OCI-LY1 (cell line): Measurements from ENCODE around the gene IFNA6.

Source experiments
- H2AFZ ChIP-seq: fragments of 200-600 bp; sonication (generic), shearing (Covaris generic); 2 replicates; pipeline ENCODE4 v1.6.0; 2014; ENCODE audit warnings: antibody characterized with exemption, mild to moderate bottlenecking, low read length
- H3F3A ChIP-seq: fragments of 200-600 bp; sonication (generic), shearing (Covaris generic); 2 replicates; pipeline ENCODE4 v1.6.0; 2014; ENCODE audit warnings: mild to moderate bottlenecking, antibody characterized with exemption, low read length, moderate library complexity; ENCODE audit not compliant: insufficient read depth
- H3K27ac ChIP-seq: fragments of 200-600 bp; sonication (generic); 2 replicates; pipeline ENCODE4 v1.5.1; 2014; ENCODE audit warnings: low read length, mixed run types, mild to moderate bottlenecking, low read depth; ENCODE audit not compliant: poor library complexity, severe bottlenecking
- H3K27me3 ChIP-seq: fragments of 200-600 bp; sonication (generic); 2 replicates; pipeline ENCODE4 v1.6.0; 2014; ENCODE audit warnings: antibody characterized with exemption, mild to moderate bottlenecking, low read length, moderate library complexity; ENCODE audit not compliant: insufficient read depth
- H3K36me3 ChIP-seq: fragments of 200-600 bp; sonication (generic); 2 replicates; pipeline ENCODE4 v1.6.1; 2014; ENCODE audit warnings: mild to moderate bottlenecking, antibody characterized with exemption, low read length, moderate library complexity, mixed read lengths; ENCODE audit not compliant: insufficient read depth
- H3K4me1 ChIP-seq: fragments of 200-600 bp; sonication (generic); 2 replicates; pipeline ENCODE4 v1.5.1; 2014; ENCODE audit warnings: mild to moderate bottlenecking, low read length, moderate library complexity; ENCODE audit not compliant: insufficient read depth, severe bottlenecking
- H3K4me2 ChIP-seq: fragments of 200-600 bp; sonication (generic), shearing (Covaris generic); 2 replicates; pipeline ENCODE4 v1.6.1; 2014; ENCODE audit warnings: low read length
- H3K4me3 ChIP-seq: fragments of 200-600 bp; sonication (generic); 2 replicates; pipeline ENCODE4 v1.5.1; 2014; ENCODE audit warnings: low read length, low read depth, mild to moderate bottlenecking, mixed read lengths; ENCODE audit not compliant: poor library complexity, severe bottlenecking
- H3K79me2 ChIP-seq: fragments of 200-600 bp; shearing (Covaris generic); 2 replicates; pipeline ENCODE4 v1.6.1; 2016; ENCODE audit warnings: mixed run types, low read length, mixed read lengths; ENCODE audit not compliant: insufficient read depth
- H3K9ac ChIP-seq: fragments of 200-600 bp; sonication (generic), shearing (Covaris generic); 2 replicates; pipeline ENCODE4 v1.6.1; 2014; ENCODE audit warnings: mild to moderate bottlenecking, low read length, mixed read lengths
- H3K9me2 ChIP-seq: fragments of 200-600 bp; sonication (generic), shearing (Covaris generic); 2 replicates; pipeline ENCODE4 v1.6.1; 2014; ENCODE audit warnings: low read depth, mild to moderate bottlenecking, low read length, mixed read lengths
- H3K9me3 ChIP-seq: fragments of 200-600 bp; shearing (Covaris generic); 2 replicates; pipeline ENCODE4 v1.6.1; 2014; ENCODE audit warnings: low read length, mixed read lengths
- H4K20me1 ChIP-seq: fragments of 200-600 bp; sonication (generic), shearing (Covaris generic); 2 replicates; pipeline ENCODE4 v1.6.0; 2016; ENCODE audit warnings: mild to moderate bottlenecking, low read length; ENCODE audit not compliant: insufficient read depth
- CTCF ChIP-seq: fragments of 200-600 bp; sonication (generic), shearing (Covaris generic); IDR thresholded peaks from 2 replicates; pipeline ENCODE4 v1.5.1; 2017; ENCODE audit warnings: mild to moderate bottlenecking, antibody characterized with exemption, low read length, moderate library complexity, mixed read lengths
- EZH2 ChIP-seq: fragments of 200-600 bp; sonication (generic), shearing (Covaris generic); IDR thresholded peaks from 2 replicates; pipeline ENCODE4 v1.8.0; 2017; ENCODE audit warnings: borderline replicate concordance, mixed run types, mild to moderate bottlenecking, antibody characterized with exemption, low read length, moderate library complexity, mixed read lengths

Gene IFNA6

DNA sequence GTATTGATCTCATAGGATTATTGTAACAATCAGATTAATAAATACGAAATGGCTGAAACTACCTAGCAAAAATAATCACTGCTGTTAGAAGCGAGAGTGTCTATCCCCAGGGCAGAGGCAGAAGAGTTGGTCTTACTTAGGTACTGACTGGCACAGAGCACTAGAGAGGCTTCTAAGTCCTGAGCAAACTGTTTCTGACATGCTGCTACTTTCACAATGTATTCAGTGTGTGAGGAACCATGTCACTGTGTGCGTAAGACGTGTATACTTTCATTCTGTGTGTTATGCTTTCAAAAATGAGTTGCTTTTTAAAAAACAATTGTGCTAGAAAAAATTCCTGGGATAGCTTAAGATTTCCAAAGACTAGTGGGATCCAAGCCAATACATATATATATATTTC lies 10.0 kb downstream of the IFNA6 start:
- H4K20me1 ChIP-seq, result no peaks in the 10 kb centered on the region
- H3K9me2 ChIP-seq, result no peaks in the 10 kb centered on the region
- no peaks in the 10 kb centered on the region for H3K27me3 ChIP-seq
- H3K9me3 ChIP-seq, result peaks cover 4% of the 10 kb centered on the region; the same call in 1 of the 2 replicates
- TF ChIP-seq CTCF, result no peak
- TF ChIP-seq EZH2, result no peak
- no peaks in the 10 kb centered on the region for H3F3A ChIP-seq
- H3K4me2 ChIP-seq, result no peak overlapping the region
- no peak overlapping the region for H3K27ac ChIP-seq
- no peak overlapping the region for H3K9ac ChIP-seq
- no peak overlapping the region for H2AFZ ChIP-seq
- H3K79me2 ChIP-seq, result no peaks in the 10 kb centered on the region
- H3K4me3 ChIP-seq, result no peak overlapping the region
- peaks cover 2% of the 10 kb centered on the region for H3K4me1 ChIP-seq
- no peaks in the 10 kb centered on the region for H3K36me3 ChIP-seq

GRCh38 chr9:21336457-21336856 lies 14.2 kb downstream of the IFNA6 start:
- peaks cover 37% of the 10 kb centered on the region for H3K4me1 ChIP-seq
- no peaks in the 10 kb centered on the region for H3F3A ChIP-seq
- no peak overlapping the region for H3K27ac ChIP-seq
- H2AFZ ChIP-seq, result no peak overlapping the region
- TF ChIP-seq EZH2, result no peak
- no peak for TF ChIP-seq CTCF
- H3K9me2 ChIP-seq, result no peaks in the 10 kb centered on the region
- H3K36me3 ChIP-seq, result 0 out of 2 replicates have a peak, but pooled peaks cover 13% of the 10 kb centered on the region
- H3K4me3 ChIP-seq, result no peak overlapping the region
- no peak overlapping the region for H3K9ac ChIP-seq
- no peaks in the 10 kb centered on the region for H3K79me2 ChIP-seq
- H3K9me3 ChIP-seq, result no peaks in the 10 kb centered on the region
- no peaks in the 10 kb centered on the region for H4K20me1 ChIP-seq
- H3K4me2 ChIP-seq, result no peak overlapping the region
- H3K27me3 ChIP-seq, result no peaks in the 10 kb centered on the region

DNA sequence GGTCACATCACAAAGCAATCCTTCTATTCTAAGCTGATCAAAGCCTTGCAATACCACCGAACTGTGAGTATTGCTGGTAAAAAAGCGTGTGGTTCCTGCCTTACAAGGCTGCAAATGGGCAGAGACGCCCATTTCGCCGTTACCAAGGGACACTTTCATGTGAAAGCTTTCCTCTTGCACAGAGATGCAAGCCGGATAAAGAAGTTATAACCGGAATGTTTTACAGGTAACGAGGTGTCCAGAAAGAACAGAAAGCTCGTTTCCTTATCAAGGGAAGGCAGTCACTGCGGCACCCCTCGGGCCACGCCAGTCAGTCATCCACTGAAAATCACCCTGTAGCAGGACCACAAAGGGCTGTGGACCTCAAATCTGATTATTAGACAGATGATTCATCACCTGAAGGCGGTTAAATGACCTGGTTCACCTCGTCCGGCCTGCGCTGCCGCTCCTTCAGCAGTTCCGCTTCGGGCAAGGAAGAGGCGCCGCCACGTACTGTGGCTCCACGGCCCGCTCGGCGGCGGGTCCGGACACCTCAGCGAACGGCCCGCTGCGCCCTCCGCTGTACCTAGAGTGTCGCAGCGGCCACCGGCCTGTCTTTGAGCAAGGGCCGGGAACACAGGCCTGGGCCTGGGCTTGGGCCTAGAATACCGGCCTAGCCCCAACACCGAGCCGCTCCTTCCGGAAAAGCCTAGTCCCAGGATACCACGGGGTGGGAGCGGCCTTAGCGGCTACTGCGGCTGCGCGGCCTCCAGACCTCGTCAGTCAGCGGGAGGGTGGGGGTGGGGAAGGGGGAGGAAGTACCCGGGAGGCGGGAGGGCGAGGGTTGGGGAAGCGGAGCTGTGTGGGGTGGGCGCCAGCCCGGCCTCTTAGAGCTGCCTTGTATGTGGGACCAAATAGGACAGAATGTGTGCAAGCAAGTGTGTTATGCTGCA lies 15.7 kb downstream of the IFNA6 start, which contains the start of gene KLHL9:
Gene KLHL9, minus strand, starts transcription at position 704 of the 932 bp plus-strand sequence. Its CDS starts 545 bp downstream, at position 159.
- no peak for TF ChIP-seq EZH2
- no peak for TF ChIP-seq CTCF
- peaks cover 40% of the 10 kb centered on the region for H3K4me1 ChIP-seq
- H4K20me1 ChIP-seq, result no peaks in the 10 kb centered on the region
- no peaks in the 10 kb centered on the region for H3K9me2 ChIP-seq
- H2AFZ ChIP-seq, result peak within 1 kb of the TSS; percentile 98
- peak within 1 kb of the TSS; percentile 72 for H3K4me3 ChIP-seq
- no peaks in the 10 kb centered on the region for H3K27me3 ChIP-seq
- no peaks in the 10 kb centered on the region for H3K79me2 ChIP-seq
- H3K4me2 ChIP-seq, result peak within 1 kb of the TSS; percentile 91
- peak within 1 kb of the TSS; percentile 29 for H3K27ac ChIP-seq
- H3K9me3 ChIP-seq, result no peaks in the 10 kb centered on the region
- no peaks in the 10 kb centered on the region for H3F3A ChIP-seq
- H3K9ac ChIP-seq, result peak within 1 kb of the TSS; percentile 73
- H3K36me3 ChIP-seq, result 0 out of 2 replicates have a peak, but pooled peaks cover 13% of the 10 kb centered on the region
